Occipital lobe (tissue), 2 donors: Measurements from ENCODE around the gene SLC38A1. TPM values are rescaled to one million over a fixed set of nuclear protein-coding genes. Genes with fewer than 3 reads are reported as not detected.
"Not testable (repeated sequence)": the region's sequence is repeated elsewhere in the genome, so short reads cannot be mapped to it uniquely, and the experiment has no call there.

Source experiments
- DNase-seq: peaks from one replicate; lab custom pipeline; 2025; lab: John Stamatoyannopoulos, UW
- total RNA-seq: library from RNA; depleted of rRNA; stranded (reverse); fragments of >200 nt; gene quantifications from one replicate; pipeline ENCODE4 v1.2.3, GENCODE V29; 2014

The SLC38A1 gene
- total RNA-seq, 1 donor from 2014 or later, result 310 TPM

- DNase-seq, result no peak
Observed at GRCh38 chr12:46209170-46209569, 59.7 kb downstream of the SLC38A1 start.

- DNase-seq, result no peak
Observed at GRCh38 chr12:46208370-46208769, 60.5 kb downstream of the SLC38A1 start.

- no peak for DNase-seq
Observed at GRCh38 chr12:46207644-46208043, 61.2 kb downstream of the SLC38A1 start.

DNA sequence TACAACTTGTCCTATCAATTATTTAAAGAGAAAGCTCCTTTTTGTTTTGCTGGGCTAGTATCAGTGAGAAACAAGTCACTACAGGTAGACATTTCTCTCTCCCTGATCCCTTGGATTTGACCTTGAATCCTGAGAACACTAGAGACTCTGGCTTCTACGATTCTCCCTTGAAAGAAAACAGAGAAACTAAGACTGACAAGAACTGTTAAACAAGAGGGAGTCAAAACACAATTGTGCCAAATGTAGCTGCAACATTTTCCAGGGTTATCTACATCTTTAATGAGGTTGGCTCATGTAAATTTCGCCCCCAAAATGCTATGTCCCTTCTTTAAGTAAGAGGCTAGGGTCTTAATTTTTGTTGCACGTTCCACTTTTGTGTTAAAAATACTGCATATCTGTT, 62.4 kb downstream of the SLC38A1 start:
- no peak for DNase-seq

DNA sequence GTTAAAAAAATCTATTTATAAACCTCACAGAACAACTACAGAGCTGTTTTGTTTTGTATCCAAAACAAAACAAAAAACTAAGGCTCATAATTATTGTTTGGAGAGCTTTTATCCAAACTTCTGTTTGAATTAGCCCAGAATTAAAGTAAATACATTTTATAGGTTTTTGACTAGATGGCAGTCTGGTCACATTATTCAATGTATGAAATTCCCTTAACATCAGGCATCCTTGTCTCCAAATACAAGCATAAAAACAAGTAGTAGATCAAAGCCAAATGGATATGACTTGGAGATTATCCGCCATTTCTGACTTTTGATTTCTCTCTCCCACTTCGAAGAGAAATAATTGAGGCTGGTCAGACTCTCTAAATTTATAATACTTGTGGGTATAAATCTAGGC, 63.5 kb downstream of the SLC38A1 start:
- DNase-seq, result no peak

GRCh38 chr12:46201284-46201789, 67.5 kb downstream of the SLC38A1 start:
- no peak for DNase-seq

- no peak for DNase-seq
Observed at GRCh38 chr12:46200551-46200950, 68.3 kb downstream of the SLC38A1 start.

- DNase-seq, result no peak
Observed at GRCh38 chr12:46198913-46199312, 69.9 kb downstream of the SLC38A1 start.

DNA sequence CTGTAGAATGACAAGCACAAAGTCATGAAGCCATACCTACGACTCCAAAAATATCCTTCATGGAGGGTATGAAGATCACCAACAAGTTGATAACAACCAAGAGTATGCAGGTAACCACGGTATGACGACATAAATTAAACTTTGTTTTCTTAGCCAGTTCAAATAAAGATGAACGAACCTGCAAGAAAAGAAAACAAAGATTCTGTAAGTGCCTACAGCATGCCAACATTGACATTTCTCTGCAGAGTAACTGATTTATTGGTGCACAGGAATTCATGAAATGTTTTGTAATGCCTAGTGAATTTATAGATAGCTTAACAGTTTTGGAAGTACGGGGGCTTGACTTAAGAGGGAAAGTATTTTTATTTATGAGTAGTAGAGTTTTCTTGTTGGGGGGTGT, 71.0 kb downstream of the SLC38A1 start:
- DNase-seq, result no peak

GRCh38 chr12:46190533-46190932, 78.3 kb downstream of the SLC38A1 start:
- not testable (repeated sequence) for DNase-seq

- no peak for DNase-seq
Observed at GRCh38 chr12:46188170-46188569, 80.7 kb downstream of the SLC38A1 start.

DNA sequence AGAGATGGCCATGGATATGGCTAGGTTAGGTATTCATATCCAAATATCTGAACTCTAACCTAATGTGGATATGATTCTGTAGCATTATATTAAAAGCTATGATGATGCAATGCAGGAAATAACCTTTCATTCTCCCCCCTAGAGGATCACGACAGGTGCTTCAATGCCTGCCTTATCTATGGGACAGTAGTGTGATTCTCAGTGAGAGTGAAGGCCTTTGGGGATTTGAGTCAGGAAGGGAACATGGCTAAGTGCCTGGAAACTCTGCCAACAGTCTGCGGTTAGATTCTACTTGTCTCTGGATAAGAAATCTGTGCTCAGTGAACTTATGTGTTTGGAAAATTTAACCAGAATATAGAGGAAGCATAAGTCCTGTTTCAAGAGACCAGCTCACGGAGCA, 81.8 kb downstream of the SLC38A1 start:
- no peak for DNase-seq

DNA sequence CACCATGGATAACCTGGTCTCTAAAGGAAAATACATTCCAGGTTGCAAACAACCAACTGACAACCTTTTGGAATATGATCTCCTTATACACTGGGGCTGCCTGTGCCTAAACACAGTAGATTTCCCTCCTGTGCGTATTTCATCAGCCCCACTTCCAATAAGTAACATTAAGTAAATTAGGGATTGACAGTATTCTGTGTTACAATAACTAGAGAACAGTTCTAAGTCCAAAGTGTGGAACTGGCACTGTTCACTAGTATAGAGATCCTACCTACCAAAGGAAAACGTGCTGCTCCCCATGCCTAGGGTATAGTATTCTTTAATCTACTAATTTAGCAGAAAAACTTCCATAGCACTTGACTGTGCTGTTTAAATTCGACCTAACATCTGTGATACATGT, 82.8 kb downstream of the SLC38A1 start:
- no peak for DNase-seq

DNA sequence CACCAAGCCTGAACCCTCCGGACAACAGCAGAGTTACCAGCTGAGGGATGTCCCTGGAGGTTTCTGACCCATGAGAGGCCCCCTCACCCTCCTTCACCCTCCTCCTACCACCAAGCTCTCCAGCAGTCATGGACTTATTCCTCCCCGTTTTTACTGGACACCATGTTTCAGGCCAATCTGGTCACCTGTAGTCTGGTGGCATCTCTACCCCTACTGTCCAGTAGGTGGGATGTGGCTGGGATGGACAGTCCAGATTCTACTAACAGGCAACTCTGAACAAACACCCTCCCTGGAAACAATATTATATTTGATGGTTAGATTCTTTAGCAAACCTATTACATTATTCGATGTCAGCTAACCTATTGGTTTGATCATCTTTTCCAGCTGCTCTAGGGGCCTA, 83.2 kb downstream of the SLC38A1 start:
- no peak for DNase-seq

DNA sequence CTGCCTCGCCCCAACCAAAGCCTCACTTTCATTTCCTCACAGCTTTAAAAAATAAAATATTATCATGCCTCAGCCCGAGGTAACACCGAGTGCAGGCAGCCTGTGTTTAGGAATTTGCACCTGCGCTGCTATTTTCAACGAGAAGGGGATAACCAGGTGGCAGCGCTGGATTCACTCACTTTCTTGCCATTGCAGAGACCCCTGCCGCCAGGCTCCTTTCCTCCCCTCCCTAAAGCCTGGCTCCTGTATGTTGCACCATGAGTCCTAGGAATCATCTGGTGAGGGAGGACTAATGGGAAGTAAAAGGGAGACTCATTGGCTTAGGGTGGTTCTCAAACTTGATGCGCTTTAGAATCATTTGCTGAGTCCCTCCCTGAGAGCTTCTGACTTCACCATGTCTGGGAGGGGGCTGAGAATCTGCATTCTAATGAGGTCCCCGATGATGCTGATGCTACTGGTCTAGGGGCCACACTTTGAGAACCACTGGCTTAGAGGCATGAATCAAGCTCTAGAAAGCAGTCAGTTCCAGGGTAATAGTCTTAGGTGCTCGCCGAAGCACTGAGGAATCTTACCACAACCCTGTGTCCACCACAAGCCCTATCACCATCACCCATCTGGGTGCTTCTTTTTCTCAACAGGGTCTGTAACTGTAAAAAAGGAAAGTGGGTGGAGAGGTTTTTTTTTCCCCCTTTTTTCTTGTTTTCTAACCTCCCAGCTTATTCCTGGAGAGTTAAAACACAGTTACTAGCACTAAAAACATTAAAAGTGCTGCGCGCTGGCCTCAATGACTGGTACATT, 83.8 kb downstream of the SLC38A1 start:
- DNase-seq, result no peak

DNA sequence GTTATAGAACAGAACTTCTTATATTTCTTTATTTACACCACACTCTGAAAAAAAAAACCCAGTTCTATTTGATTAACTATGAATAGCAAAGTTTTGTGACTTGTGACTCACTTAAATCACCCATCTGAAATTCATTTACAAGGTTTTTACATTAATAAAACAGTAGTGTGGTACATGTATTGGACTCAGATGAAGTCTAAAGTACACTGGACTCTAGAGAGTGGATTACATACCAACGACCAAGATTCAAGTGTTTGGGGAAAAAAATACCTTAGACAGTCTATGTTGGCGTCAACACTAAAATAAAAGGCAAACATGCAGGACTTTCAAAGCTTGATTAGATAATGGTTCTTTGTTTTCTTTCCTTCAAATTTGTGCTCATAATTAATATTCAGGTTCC, 85.7 kb downstream of the SLC38A1 start:
- no peak for DNase-seq

- DNase-seq, result no peak
Observed at GRCh38 chr12:46181465-46181864, 87.4 kb downstream of the SLC38A1 start.

- no peak for DNase-seq
Observed at GRCh38 chr12:46179693-46180452, 89.0 kb downstream of the SLC38A1 start.

DNA sequence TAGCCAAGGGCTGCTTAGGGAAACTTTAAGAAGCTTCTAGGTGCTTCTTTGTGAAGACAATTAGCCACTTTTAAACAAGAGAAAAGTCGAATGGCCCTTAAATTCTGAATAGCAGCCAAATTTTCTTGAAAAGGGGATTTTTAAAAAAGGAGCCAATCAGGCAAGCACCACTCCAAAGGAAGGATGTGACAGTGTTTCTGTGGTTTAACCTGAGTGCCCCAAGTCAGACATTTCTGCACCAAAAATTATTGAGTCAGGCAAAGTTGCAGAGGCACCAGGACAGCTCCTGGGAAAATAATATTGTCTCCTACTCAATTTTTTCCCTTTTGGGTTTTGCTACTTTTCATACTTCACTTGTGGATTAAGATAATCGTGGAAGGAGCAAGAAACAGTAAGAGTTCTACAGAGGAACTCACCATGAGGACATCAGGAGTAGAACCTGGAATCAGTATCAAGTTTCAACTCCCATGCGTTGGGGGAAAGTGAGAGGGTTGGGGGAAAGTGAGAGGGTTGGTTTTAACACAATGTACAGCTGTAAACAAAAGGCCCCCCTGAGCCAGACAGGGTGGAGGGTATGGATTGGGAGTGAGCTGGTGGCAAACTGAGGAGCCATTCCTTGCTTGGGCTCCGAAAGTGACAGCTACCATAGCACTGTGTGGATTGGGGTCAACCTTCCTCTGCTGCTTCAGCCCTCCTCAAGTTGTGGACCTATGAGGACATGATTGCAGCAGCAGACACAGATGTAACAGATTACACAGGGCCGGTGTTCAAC, 90.8 kb downstream of the SLC38A1 start:
- DNase-seq, result no peak

- no peak for DNase-seq
Observed at GRCh38 chr12:46177025-46177424, 91.8 kb downstream of the SLC38A1 start.

DNA sequence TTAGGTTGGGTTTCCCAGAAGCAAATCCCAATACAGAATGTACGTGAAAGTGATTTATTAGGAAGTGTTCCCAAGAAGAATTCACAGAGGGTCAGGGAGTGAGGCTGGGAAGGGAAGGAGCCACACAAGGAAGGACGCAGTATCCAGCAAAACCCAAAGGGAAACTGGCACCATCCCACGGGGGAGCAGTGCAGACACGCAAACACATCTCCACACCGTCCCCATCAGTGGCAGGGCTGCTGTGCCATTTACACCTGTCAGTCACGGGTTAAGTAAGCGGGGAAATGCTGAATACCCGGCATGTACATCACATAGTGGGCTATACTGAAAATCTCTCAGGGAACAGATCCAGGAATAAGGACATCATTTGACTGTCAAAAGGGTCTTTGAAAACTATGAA, 93.9 kb downstream of the SLC38A1 start:
- no peak for DNase-seq

DNA sequence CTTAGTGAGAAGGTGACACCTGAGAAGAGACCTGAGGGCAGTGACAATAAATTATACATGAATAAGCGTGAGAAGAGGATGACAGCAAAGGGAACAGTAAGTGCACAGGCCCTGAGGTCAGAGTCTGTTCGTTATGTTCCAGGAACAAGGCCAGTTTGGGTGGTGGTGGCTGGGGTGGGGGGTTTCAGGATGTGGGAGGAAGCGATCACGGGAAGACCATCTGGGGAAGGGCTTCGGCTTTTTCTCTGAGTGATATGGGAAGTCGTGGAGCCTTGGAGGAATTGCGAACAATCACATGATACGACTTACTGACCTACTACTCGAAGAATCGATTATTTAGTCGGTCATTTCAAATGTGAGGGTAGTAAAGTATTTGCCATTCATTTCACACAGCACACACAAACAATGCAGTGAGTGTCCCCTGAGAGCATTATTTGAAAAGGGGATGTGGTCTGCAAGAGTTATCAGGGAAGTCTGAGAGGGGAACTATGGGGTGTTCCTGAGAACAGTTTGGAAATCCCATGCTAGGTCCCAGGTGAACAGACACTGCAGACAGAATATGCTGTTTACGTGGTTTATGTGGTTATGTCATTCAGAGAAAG, 94.7 kb downstream of the SLC38A1 start:
- no peak for DNase-seq
